HepG2 (cell line): ENCODE measurements around the gene ACRBP. TPM values are rescaled to one million over a fixed set of nuclear protein-coding genes. Genes with fewer than 3 reads are reported as not detected.

ENCODE experiments used
- ETV5 ChIP-seq: IDR thresholded peaks from 2 replicates; pipeline ENCODE4 v1.6.1; 2018; ENCODE audit warnings: missing biosample characterization, missing genetic modification reagents, inconsistent platforms, borderline replicate concordance
- FOXM1 ChIP-seq: sonication (generic); formaldehyde crosslinking; IDR thresholded peaks from 2 replicates; pipeline ENCODE4 v1.5.0; 2020; ENCODE audit warnings: missing genetic modification reagents
- FOXO1 ChIP-seq: sonication (generic); formaldehyde crosslinking; IDR thresholded peaks from 2 replicates; pipeline ENCODE4 v1.4.0; 2020; ENCODE audit warnings: missing genetic modification reagents
- GABPA ChIP-seq, 2 experiments: IDR thresholded peaks; 2 replicates each; pipeline ENCODE4 v1.6.1; 2011 to 2016; ENCODE audit warnings: low read depth in 2 of 2, low read length in 1 of 2, missing biosample characterization in 1 of 2, missing genetic modification characterization in 1 of 2
- IKZF1 ChIP-seq: fragments of 450-650 bp; IDR thresholded peaks from 2 replicates; pipeline ENCODE4 v1.7.1; 2016
- LRRFIP1 ChIP-seq: sonication (generic); formaldehyde crosslinking; conservative IDR thresholded peaks from 2 replicates; pipeline ENCODE4 v1.4.0; 2020; ENCODE audit warnings: missing genetic modification reagents
- MXD1 ChIP-seq: sonication (generic); formaldehyde crosslinking; IDR thresholded peaks from 2 replicates; pipeline ENCODE4 v1.4.0; 2020; ENCODE audit warnings: mild to moderate bottlenecking, missing genetic modification reagents
- NFIC ChIP-seq: IDR thresholded peaks from 2 replicates; pipeline ENCODE4 v1.6.1; 2012; ENCODE audit warnings: mild to moderate bottlenecking, low read length, inconsistent platforms
- NR0B2 ChIP-seq: sonication (generic); formaldehyde crosslinking; IDR thresholded peaks from 2 replicates; pipeline ENCODE4 v1.4.0; 2020; ENCODE audit warnings: mild to moderate bottlenecking, missing genetic modification reagents
- PCBP2 ChIP-seq: fragments of 200-400 bp; formaldehyde crosslinking; optimal IDR thresholded peaks from 2 replicates; pipeline ENCODE3; 2018; ENCODE audit warnings: low read length, low read depth; ENCODE audit not compliant: poor library complexity, severe bottlenecking
- ZBTB37 ChIP-seq: sonication (generic); formaldehyde crosslinking; IDR thresholded peaks from 2 replicates; pipeline ENCODE4 v1.4.0; 2020; ENCODE audit warnings: mild to moderate bottlenecking, missing genetic modification reagents
- ZMAT5 ChIP-seq: sonication (generic); formaldehyde crosslinking; IDR thresholded peaks from 2 replicates; pipeline ENCODE4 v1.5.0; 2020; ENCODE audit warnings: mild to moderate bottlenecking, low read depth, missing genetic modification reagents, borderline replicate concordance
- ZNF441 ChIP-seq: sonication (generic); formaldehyde crosslinking; IDR thresholded peaks from 2 replicates; pipeline ENCODE4 v1.7.0; 2021; ENCODE audit warnings: missing genetic modification reagents, borderline replicate concordance
- ZNF446 ChIP-seq: sonication (generic); formaldehyde crosslinking; IDR thresholded peaks from 2 replicates; pipeline ENCODE4 v1.5.0; 2020; ENCODE audit warnings: mild to moderate bottlenecking, missing genetic modification reagents
- ZNF503 ChIP-seq: sonication (generic); formaldehyde crosslinking; IDR thresholded peaks from 2 replicates; pipeline ENCODE4 v1.4.0; 2020; ENCODE audit warnings: missing genetic modification reagents
- ZNF569 ChIP-seq: sonication (generic); formaldehyde crosslinking; IDR thresholded peaks from 2 replicates; pipeline ENCODE4 v1.5.0; 2020; ENCODE audit warnings: mild to moderate bottlenecking, missing genetic modification reagents, moderate library complexity, borderline replicate concordance
- ZNF724P ChIP-seq: sonication (generic); formaldehyde crosslinking; IDR thresholded peaks from 2 replicates; pipeline ENCODE4 v1.8.0; 2022; ENCODE audit warnings: missing genetic modification reagents, borderline replicate concordance
- polyA plus RNA-seq, 8 experiments: library from polyadenylated mRNA; depleted of rRNA in 3 of 8; stranded (reverse) in 7 of 8; unstranded in 1 of 8; fragments of >200 nt; fragmentation: Illumina TruSeq in 4 of 8; extraction: Trizol in 4 of 8; gene quantifications; 2 replicates each; pipeline versions ENCODE4 v1.2.1 to v1.2.3, GENCODE V29; 2011 to 2016; ENCODE audit warnings: low read depth in 4 of 8, missing spikeins in 1 of 8, mixed read lengths in 1 of 8; ENCODE audit not compliant: insufficient read depth in 1 of 8
- total RNA-seq, 5 experiments: library from RNA; depleted of rRNA; stranded (reverse); fragments of >200 nt; fragmentation: Illumina TruSeq; extraction: Trizol; gene quantifications; 2 replicates each; pipeline ENCODE4 v1.2.3, GENCODE V29; 2016; ENCODE audit warnings: low read depth in 1 of 5

ACRBP gene
- total and polyA plus RNA-seq, 2 of the 13 experiments (the other 11 are each of a cell fraction or from before 2014, with no cell fraction given) = 0.46 TPM; not detected in 1

GRCh38 chr12:6662906-6663742 lies 15.9 kb upstream of the ACRBP start, which contains the start of gene ING4 (continued):
- peak; percentile 69; the same call in 1 of the 2 replicates for TF ChIP-seq ZNF503 (CRISPR knock-in tag)
- no peak for TF ChIP-seq ZMAT5 (CRISPR knock-in tag)
- TF ChIP-seq FOXM1 (CRISPR knock-in tag) = no peak
- no peak for TF ChIP-seq ZBTB37
- no peak for TF ChIP-seq PCBP2
- TF ChIP-seq FOXO1 (CRISPR knock-in tag) = 0 out of 2 replicates have a peak, but pooled peaks have one; percentile 6
- TF ChIP-seq NR0B2 (CRISPR knock-in tag) = peak; percentile 58; the same call in 1 of the 2 replicates
- TF ChIP-seq LRRFIP1 (CRISPR knock-in tag) = no peak
- peak; percentile 85 for TF ChIP-seq ETV5 (CRISPR knock-in tag)
- peak; percentile 55; the same call in 1 of the 2 replicates for TF ChIP-seq NFIC
- TF ChIP-seq ZNF724P = no peak
- TF ChIP-seq GABPA (IDR thresholded peaks at IDR 0.05; ENCODE audit: low read depth, low read length) = peak; percentile 93
- peak; percentile 100 for TF ChIP-seq GABPA (CRISPR knock-in tag; IDR thresholded peaks at IDR 0.05; ENCODE audit: low read depth)
- TF ChIP-seq MXD1 (CRISPR knock-in tag) = no peak
- no peak for TF ChIP-seq IKZF1
- TF ChIP-seq ZNF446 (CRISPR knock-in tag) = no peak
- no peak; the same call in 1 of the 2 replicates for TF ChIP-seq ZNF569 (CRISPR knock-in tag)
- 0 out of 2 replicates have a peak, but pooled peaks have one; percentile 15 for TF ChIP-seq ZNF441 (CRISPR knock-in tag)
